Colonic mucosa (tissue), 4 donors: ENCODE measurements around the gene SLC35G6. TPM values are rescaled to one million over a fixed set of nuclear protein-coding genes. Genes with fewer than 3 reads are reported as not detected.

Source experiments
- DNase-seq: peaks from one replicate; pipeline ENCODE4 v3.0.0-alpha.2; 2020
- H3K27ac ChIP-seq: fragments of 200-600 bp; one replicate; pipeline ENCODE4 v1.8.0; 2021
- H3K27me3 ChIP-seq: fragments of 200-600 bp; one replicate; pipeline ENCODE4 v1.8.0; 2021
- H3K36me3 ChIP-seq: fragments of 200-600 bp; one replicate; pipeline ENCODE4 v1.8.0; 2021
- H3K4me1 ChIP-seq: fragments of 200-600 bp; one replicate; pipeline ENCODE4 v1.8.0; 2021; ENCODE audit warnings: mild to moderate bottlenecking
- H3K4me3 ChIP-seq: fragments of 200-600 bp; one replicate; pipeline ENCODE4 v1.8.0; 2021
- H3K9ac ChIP-seq, 2 donors: one replicate each; pipeline ENCODE4 v1.7.0; 2013; ENCODE audit warnings: control low read depth in 2 of 2, low read depth in 2 of 2, low read length in 2 of 2
- H3K9me3 ChIP-seq: fragments of 200-600 bp; one replicate; pipeline ENCODE4 v1.8.0; 2021
- CTCF ChIP-seq: fragments of 200-600 bp; IDR thresholded peaks from one replicate; pipeline ENCODE4 v1.8.0; 2022; ENCODE audit warnings: antibody characterized with exemption, mild to moderate bottlenecking
- intact Hi-C: fragments of 100-400 bp; cut with DNase I; formaldehyde crosslinking; loops from one replicate; pipeline ENCODE4 v1.14.1; 2022
- total RNA-seq, 2 donors: library from RNA; stranded (reverse); fragmentation: NEBNext Ultra II Directional in 1 of 2; extraction: Animal tissue kit (Norgen Biotek cat#: 25700) in 1 of 2; gene quantifications; one replicate each; pipeline ENCODE4 v1.2.1, GENCODE V29; 2021
- donor health status: healthy.
- donor health status: DM: no; HTN: no; CAD: no.
- donor health status: DM: no; HTN: no; CAD: no.

Gene SLC35G6
- total RNA-seq, 2 donors from 2014 or later: not detected

GRCh38 chr17:7476494-7476893 is 4.8 kb upstream of the SLC35G6 start:
- no peak for TF ChIP-seq CTCF
- Histone ChIP-seq H3K9me3 (no peaks in the 10 kb centered on the region), H3K27ac (no peak overlapping the region), H3K9ac (peak overlapping the region in 1 of 2 donors; percentile 14), H3K4me3 (no peak overlapping the region), H3K4me1 (peaks cover 4% of the 10 kb centered on the region), H3K36me3 (no peaks in the 10 kb centered on the region), H3K27me3 (no peaks in the 10 kb centered on the region)
- intact Hi-C loops: no loop called here
- DNase-seq: no peak

- Histone ChIP-seq H3K27ac (no peak overlapping the region), H3K27me3 (no peaks in the 10 kb centered on the region), H3K4me3 (no peak overlapping the region), H3K9ac (peak overlapping the region; percentile 15 to 58), H3K36me3 (no peaks in the 10 kb centered on the region), H3K9me3 (no peaks in the 10 kb centered on the region), H3K4me1 (peaks cover 4% of the 10 kb centered on the region)
- intact Hi-C loops: no loop called here
- no peak for DNase-seq
- TF ChIP-seq CTCF: no peak
These were observed 4.3 kb upstream of the SLC35G6 start for GRCh38 chr17:7476951-7477350.

GRCh38 chr17:7477392-7478275 is 3.6 kb upstream of the SLC35G6 start:
- Histone ChIP-seq H3K4me1 (peaks cover 4% of the 10 kb centered on the region), H3K9ac (peak overlapping the region; percentile 58 to 87), H3K9me3 (no peaks in the 10 kb centered on the region), H3K36me3 (no peaks in the 10 kb centered on the region), H3K4me3 (peak overlapping the region; percentile 93), H3K27me3 (no peaks in the 10 kb centered on the region), H3K27ac (peak overlapping the region; percentile 96)
- intact Hi-C loops: no loop called here
- DNase-seq: peak; percentile 33
- TF ChIP-seq CTCF: no peak

GRCh38 chr17:7478276-7479212 is 2.7 kb upstream of the SLC35G6 start:
- no peaks in the 10 kb centered on the region for H3K9me3 ChIP-seq
- H3K27ac ChIP-seq: peak overlapping the region; percentile 96
- peak overlapping the region; percentile 93 for H3K4me3 ChIP-seq
- peak; percentile 64 for DNase-seq
- H3K36me3 ChIP-seq: no peaks in the 10 kb centered on the region
- H3K4me1 ChIP-seq: peaks cover 4% of the 10 kb centered on the region
- peak overlapping the region; percentile 87 to 95 for H3K9ac ChIP-seq
- intact Hi-C loops: no loop called here
- TF ChIP-seq CTCF: no peak
- H3K27me3 ChIP-seq: no peaks in the 10 kb centered on the region
